Fibroblast of mammary gland (primary cell): ENCODE data around the gene NOS1AP.
"Not testable (repeated sequence)": the region's sequence is repeated elsewhere in the genome, so short reads cannot be mapped to it uniquely, and the experiment has no call there.

ENCODE experiments used
- DNase-seq: peaks from one replicate; pipeline ENCODE4 v3.0.0-alpha.2; 2010; ENCODE audit warnings: low read depth
- H3K4me3 ChIP-seq: 2 replicates; pipeline ENCODE4 v1.5.1; 2011; ENCODE audit warnings: low read depth, mild to moderate bottlenecking, low read length, moderate library complexity; ENCODE audit not compliant: control insufficient read depth
- TF ChIP-seq, protein P1 (sequence below): conservative IDR thresholded peaks from 2 replicates; pipeline ENCODE4 v1.5.1; 2011; ENCODE audit warnings: low read depth, low read length, inconsistent platforms; ENCODE audit not compliant: control insufficient read depth, insufficient read depth

Gene NOS1AP

DNA sequence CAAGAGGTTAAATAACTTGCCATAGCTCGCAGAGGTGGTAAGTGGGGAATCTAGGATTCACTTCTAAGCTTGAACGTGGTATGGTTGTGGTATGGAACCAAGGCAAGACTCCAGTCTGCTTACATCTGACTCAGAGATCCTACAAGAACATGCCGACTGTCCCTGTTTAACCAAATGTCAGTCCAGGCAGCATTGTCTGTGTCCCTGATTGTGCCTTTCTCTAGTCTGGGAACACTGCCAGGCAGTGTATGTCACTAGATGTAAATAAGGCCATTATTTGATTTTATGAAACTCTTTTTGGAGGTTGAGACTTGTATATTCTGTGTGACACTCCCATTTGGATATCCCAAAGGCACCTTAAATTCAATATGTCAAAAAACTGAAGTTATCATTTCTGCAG lies 96.0 kb downstream of the NOS1AP start:
- TF ChIP-seq, protein P1, sequence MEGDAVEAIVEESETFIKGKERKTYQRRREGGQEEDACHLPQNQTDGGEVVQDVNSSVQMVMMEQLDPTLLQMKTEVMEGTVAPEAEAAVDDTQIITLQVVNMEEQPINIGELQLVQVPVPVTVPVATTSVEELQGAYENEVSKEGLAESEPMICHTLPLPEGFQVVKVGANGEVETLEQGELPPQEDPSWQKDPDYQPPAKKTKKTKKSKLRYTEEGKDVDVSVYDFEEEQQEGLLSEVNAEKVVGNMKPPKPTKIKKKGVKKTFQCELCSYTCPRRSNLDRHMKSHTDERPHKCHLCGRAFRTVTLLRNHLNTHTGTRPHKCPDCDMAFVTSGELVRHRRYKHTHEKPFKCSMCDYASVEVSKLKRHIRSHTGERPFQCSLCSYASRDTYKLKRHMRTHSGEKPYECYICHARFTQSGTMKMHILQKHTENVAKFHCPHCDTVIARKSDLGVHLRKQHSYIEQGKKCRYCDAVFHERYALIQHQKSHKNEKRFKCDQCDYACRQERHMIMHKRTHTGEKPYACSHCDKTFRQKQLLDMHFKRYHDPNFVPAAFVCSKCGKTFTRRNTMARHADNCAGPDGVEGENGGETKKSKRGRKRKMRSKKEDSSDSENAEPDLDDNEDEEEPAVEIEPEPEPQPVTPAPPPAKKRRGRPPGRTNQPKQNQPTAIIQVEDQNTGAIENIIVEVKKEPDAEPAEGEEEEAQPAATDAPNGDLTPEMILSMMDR = no peak
- no peak for DNase-seq
- H3K4me3 ChIP-seq = no peak overlapping the region

GRCh38 chr1:162166917-162167615 lies 97.6 kb downstream of the NOS1AP start:
- no peak for DNase-seq
- H3K4me3 ChIP-seq = no peak overlapping the region
- TF ChIP-seq, protein P1 = no peak

- no peak overlapping the region for H3K4me3 ChIP-seq
- TF ChIP-seq, protein P1 = no peak
- no peak for DNase-seq
These were observed 98.8 kb downstream of the NOS1AP start for GRCh38 chr1:162168261-162168660.

DNA sequence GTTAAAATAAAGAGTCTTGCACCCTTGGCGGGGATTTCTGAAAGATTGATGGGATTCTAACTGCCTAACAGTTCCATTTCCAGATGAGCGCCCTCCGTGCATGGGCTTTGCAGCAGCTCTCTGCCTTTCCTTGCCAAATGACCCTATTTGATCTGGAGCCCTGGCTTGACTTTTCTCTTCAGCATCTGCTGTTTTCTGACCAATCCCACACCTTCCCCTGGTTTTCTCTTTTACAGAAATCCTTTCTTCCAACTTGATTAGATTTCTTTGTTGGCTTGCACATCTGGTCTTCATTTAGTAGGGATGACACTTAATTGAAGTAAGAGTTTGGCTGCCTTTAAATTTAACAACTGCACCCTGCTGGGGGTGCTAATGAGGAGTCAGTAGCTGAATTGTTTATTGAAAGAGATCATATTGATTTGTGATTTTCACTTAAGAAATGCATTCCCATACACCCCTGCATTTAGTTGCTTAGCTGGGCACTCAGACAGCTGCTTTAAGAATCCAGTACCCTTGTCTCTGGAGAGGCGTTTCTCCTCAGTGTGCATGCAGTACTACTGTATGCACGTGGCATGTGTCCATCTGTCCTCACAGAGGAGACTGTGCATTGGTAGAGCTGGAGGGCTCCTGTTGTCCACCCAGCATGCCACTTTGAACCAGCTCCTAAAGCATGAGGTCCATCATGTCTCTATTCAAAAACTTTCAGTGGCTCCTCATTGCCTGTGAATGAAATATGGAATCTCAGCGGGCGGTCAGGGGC lies 99.7 kb downstream of the NOS1AP start:
- no peak overlapping the region for H3K4me3 ChIP-seq
- TF ChIP-seq, protein P1 = no peak
- peak; percentile 53 for DNase-seq

GRCh38 chr1:162171111-162171510 lies 101.6 kb downstream of the NOS1AP start:
- no peak overlapping the region for H3K4me3 ChIP-seq
- peak; percentile 57 for DNase-seq
- TF ChIP-seq, protein P1 = no peak

DNA sequence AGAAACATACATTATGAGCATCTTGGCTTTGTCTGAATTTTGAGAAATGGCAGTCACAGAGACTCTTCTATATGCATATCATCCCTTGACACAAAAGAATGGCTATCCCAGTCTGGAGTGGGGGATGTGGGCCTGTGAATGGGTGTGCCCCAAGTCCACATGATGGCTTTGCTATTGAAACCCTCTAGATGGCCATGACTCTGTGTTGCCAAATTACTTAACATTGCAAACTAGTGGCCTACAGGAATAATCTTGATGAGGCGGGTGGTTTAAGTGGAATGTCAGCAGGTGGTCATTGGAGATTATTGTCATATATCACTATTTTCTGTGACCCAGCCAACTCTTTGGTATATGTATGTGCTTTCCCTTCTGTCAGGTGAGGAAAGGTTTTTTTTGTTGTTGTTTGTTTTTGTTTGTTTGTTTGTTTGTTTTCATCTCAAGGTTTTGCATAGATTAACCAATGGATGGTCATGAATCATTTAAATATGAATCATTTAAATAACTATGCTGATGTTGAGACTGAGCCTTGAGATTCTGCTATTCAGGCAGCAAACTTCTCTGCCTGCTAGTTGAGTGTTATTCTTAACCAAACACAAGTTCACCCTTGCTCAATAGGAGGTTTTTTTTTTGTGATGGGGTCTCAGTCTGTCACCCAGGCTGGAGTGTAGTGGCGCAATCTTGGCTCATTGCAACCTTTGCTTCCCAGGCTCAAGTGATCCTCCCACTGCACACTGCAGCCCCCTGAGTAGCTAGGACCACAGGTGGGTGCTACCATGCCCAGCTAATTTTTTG lies 103.0 kb downstream of the NOS1AP start:
- TF ChIP-seq, protein P1 = no peak
- no peak for DNase-seq
- no peak overlapping the region for H3K4me3 ChIP-seq

- not testable (repeated sequence) for DNase-seq, H3K4me3 ChIP-seq
These were observed 104.1 kb downstream of the NOS1AP start for GRCh38 chr1:162173607-162174006.

- DNase-seq, H3K4me3 ChIP-seq: not testable (repeated sequence)
These were observed 104.5 kb downstream of the NOS1AP start for GRCh38 chr1:162174027-162174426.
